Ovary (tissue), 9 donors: ENCODE results near the gene RGS12. TPM values are rescaled to one million over a fixed set of nuclear protein-coding genes. Genes with fewer than 3 reads are reported as not detected.

ENCODE experiments used
- DNase-seq, 5 donors: peaks; one replicate each; pipeline ENCODE4 v3.0.0-alpha.2; 2019 to 2020
- H3K27ac ChIP-seq, 2 donors: fragments of 200-600 bp; one replicate each; pipeline versions ENCODE4 v1.5.1 to v1.8.0; 2019 to 2022
- H3K27me3 ChIP-seq: fragments of 200-600 bp; one replicate; pipeline ENCODE4 v1.8.0; 2022
- H3K36me3 ChIP-seq: fragments of 200-600 bp; sonication (generic); one replicate; pipeline ENCODE4 v1.5.1; 2019
- H3K4me1 ChIP-seq: one replicate; pipeline ENCODE4 v1.8.1; 2013; ENCODE audit warnings: mild to moderate bottlenecking, moderate library complexity; ENCODE audit not compliant: insufficient read depth
- H3K4me3 ChIP-seq: fragments of 200-600 bp; sonication (generic); one replicate; pipeline ENCODE4 v1.5.1; 2017
- H3K9me3 ChIP-seq, 2 donors: fragments of 200-600 bp in 1 of 2; sonication (generic) in 1 of 2; one replicate each; pipeline versions ENCODE4 v1.5.1 to v1.8.1; 2013 to 2019; ENCODE audit warnings: mild to moderate bottlenecking in 1 of 2, moderate library complexity in 1 of 2
- EP300 ChIP-seq: sonication (generic); formaldehyde crosslinking; IDR thresholded peaks from one replicate; pipeline ENCODE4 v1.6.1; 2017; ENCODE audit warnings: antibody characterized with exemption
- POLR2A ChIP-seq: fragments of 450-650 bp; IDR thresholded peaks from one replicate; pipeline ENCODE4 v1.6.1; 2017; ENCODE audit warnings: antibody characterized with exemption, mild to moderate bottlenecking, moderate library complexity
- whole genome bisulfite sequencing, 3 donors: extraction: QIAGEN DNeasy Blood & Tissue Kit in 1 of 3; methylation state at CpG; one replicate each; pipeline versions ENCODE4 v1.1.5 to v1.1.7; 2013 to 2017; 5-methylcytosine and 5-hydroxymethylcytosine counted together
- intact Hi-C, 4 donors: fragments of 100-400 bp; cut with DNase I; formaldehyde crosslinking; loops; one replicate each; pipeline versions ENCODE4 v1.11.0 to v1.15.1; 2022 to 2023
- polyA plus RNA-seq, 2 donors: library from polyadenylated mRNA; stranded (reverse); fragments of 200-250 nt in 1 of 2; fragments of 350-450 nt in 1 of 2; fragmentation: Illumina TruSeq in 1 of 2; extraction: RNeasy Lipid Tissue Mini Kit (QIAGEN cat#74804) in 1 of 2; gene quantifications; one replicate each; pipeline ENCODE4 v1.2.3, GENCODE V29; 2013 to 2014
- total RNA-seq, 7 donors: library from RNA; depleted of rRNA in 2 of 7; stranded (reverse); fragments of >200 nt in 2 of 7; fragmentation: NEBNext Ultra II Directional in 3 of 7; extraction: Animal tissue kit (Norgen Biotek cat#: 25700) in 3 of 7; gene quantifications; one replicate each; pipeline versions ENCODE4 v1.1.0 to v1.2.4, GENCODE V29; 2016 to 2023
- TF ChIP-seq, protein P1 (sequence below), 3 donors: fragments of 450-650 bp in 2 of 3; fragments of 200-600 bp in 1 of 3; IDR thresholded peaks; one replicate each; pipeline versions ENCODE4 v1.5.1 to v1.8.0; 2016 to 2022; ENCODE audit warnings: antibody characterized with exemption in 3 of 3, mild to moderate bottlenecking in 1 of 3
- donor health status: DM: no; HTN: no; CAD: no; lungs with moderate emphysema.
- donor health status: DM: no; HTN: no; CAD: no.
- donor health status: Bipolar disorder and iron deficiency.
- donor health status: DM: yes; HTN: yes; CAD: no.
- donor health status: DM: no; HTN: no; CAD: no.
- donor health status: DM: yes; HTN: yes; CAD: no.

The RGS12 gene
- total and polyA plus RNA-seq, 9 donors, result 11.4 to 50.7 (median 30.9) TPM

DNA sequence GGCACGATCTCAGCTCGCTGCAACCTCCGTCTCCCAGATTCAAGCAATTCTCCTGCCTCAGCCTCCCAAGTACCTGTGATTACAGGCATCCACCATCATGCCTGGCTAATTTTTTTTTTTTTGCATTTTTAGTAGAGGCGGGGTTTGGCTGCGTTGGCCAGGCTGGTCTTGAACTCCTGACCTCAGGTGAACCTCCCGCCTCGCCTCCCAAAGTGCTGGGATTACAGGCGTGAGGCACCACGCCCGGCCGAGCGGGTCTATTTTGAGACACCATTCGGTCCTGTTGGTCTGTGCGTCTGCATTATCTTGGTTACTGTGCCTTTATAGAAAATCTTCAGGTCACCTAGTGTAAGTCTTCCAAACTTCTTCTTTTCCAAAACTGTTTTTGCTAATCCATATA lies 21.7 kb upstream of the RGS12 start:
- Histone ChIP-seq H3K36me3 (no peaks in the 10 kb centered on the region), H3K27ac (no peak overlapping the region), H3K4me1 (no peaks in the 10 kb centered on the region), H3K4me3 (no peak overlapping the region), H3K27me3 (no peaks in the 10 kb centered on the region), H3K9me3 (no peaks in the 10 kb centered on the region)
- TF ChIP-seq, protein P1, sequence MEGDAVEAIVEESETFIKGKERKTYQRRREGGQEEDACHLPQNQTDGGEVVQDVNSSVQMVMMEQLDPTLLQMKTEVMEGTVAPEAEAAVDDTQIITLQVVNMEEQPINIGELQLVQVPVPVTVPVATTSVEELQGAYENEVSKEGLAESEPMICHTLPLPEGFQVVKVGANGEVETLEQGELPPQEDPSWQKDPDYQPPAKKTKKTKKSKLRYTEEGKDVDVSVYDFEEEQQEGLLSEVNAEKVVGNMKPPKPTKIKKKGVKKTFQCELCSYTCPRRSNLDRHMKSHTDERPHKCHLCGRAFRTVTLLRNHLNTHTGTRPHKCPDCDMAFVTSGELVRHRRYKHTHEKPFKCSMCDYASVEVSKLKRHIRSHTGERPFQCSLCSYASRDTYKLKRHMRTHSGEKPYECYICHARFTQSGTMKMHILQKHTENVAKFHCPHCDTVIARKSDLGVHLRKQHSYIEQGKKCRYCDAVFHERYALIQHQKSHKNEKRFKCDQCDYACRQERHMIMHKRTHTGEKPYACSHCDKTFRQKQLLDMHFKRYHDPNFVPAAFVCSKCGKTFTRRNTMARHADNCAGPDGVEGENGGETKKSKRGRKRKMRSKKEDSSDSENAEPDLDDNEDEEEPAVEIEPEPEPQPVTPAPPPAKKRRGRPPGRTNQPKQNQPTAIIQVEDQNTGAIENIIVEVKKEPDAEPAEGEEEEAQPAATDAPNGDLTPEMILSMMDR (IDR thresholded peaks at IDR 0.05), result no peak
- no peak for DNase-seq
- 78 to 91% (median 86%) methylated on average over 14 of the region's 14 CpGs for WGBS, 3 donors
- intact Hi-C loops, result no loop called here

DNA sequence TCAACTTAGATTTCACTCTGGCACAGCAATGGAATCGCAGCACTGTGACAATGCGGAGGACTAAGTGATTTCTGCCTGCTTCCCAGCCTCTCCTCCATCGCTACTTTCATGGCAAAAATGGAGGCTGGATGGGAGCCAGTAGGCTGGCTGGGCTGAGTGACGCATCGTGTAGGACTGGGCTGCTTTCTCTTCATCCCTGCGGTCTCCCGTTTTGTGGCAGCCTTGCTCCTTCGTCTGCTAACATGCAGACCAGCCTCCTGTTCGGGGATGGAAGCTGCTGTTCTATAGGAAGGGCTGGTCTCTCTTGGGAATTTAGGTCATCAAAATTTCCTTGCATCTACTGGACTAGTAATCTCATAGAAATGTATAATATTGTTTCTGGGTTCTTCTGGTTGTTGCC lies 15.8 kb upstream of the RGS12 start:
- 83 to 88% (median 84%) methylated on average over 9 of the region's 9 CpGs for WGBS, 3 donors
- Histone ChIP-seq H3K9me3 (no peaks in the 10 kb centered on the region), H3K27ac (no peak overlapping the region), H3K4me1 (no peaks in the 10 kb centered on the region), H3K4me3 (no peak overlapping the region), H3K27me3 (no peaks in the 10 kb centered on the region), H3K36me3 (no peaks in the 10 kb centered on the region)
- TF ChIP-seq, protein P1 (IDR thresholded peaks at IDR 0.05), result no peak
- TF ChIP-seq POLR2A (no peak), EP300 (no peak)
- no peak for DNase-seq
- intact Hi-C loops, result no loop called here

DNA sequence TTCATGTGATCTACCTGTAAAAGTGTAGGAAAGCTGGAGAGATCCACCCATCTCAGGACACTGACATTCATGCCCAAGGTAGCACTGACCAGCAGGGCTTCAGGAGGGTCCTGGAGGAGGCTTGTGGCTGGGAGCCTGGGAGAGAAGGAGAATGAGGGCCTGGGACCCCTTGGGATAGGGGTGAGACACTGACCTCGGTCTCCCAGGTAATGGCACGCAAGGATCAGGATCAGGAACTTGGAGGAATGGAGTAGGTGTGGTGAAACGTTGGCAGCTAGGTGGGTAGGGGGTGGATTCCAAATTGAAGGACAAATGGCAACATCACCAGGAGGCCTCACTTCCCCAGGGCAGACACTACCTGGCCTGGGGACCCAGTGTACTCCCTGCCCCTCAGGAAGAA lies 12.4 kb upstream of the RGS12 start:
- WGBS, 3 donors, result 82 to 90% (median 84%) methylated on average over 3 of the region's 3 CpGs
- TF ChIP-seq POLR2A, result no peak
- TF ChIP-seq, protein P1 (IDR thresholded peaks at IDR 0.05), result no peak
- TF ChIP-seq EP300, result no peak

DNA sequence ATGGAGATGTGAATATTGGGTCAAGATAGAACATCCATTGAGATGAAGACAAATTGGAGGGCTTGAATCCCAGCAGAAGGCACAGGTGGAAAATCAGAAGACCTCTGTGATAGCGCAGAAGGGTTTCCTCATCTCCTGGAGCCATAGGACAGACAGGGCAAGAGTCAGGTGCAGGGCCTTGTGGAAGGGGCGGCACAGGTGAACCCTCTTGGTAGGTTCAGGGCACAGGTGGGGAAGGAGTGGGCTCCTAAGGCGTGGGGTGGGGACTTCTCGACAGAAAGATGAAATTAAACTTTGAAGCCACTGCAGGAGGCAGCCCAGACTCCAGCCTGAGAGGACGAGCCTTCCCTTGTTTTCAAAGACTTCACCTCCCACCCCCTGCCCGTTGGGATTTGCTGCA lies 9.3 kb upstream of the RGS12 start:
- no peaks in the 10 kb centered on the region for H3K36me3 ChIP-seq
- H3K4me3 ChIP-seq, result no peak overlapping the region
- whole genome bisulfite sequencing, 3 donors, result 63 to 73% (median 64%) methylated on average over 6 of the region's 6 CpGs
- no peaks in the 10 kb centered on the region for H3K9me3 ChIP-seq
- H3K27me3 ChIP-seq, result no peaks in the 10 kb centered on the region
- DNase-seq, result no peak
- TF ChIP-seq, protein P1 (IDR thresholded peaks at IDR 0.05), result no peak
- no peak for TF ChIP-seq EP300
- no peak for TF ChIP-seq POLR2A
- intact Hi-C loops, result no loop called here
- peaks cover 2% of the 10 kb centered on the region for H3K4me1 ChIP-seq
- H3K27ac ChIP-seq, result no peak overlapping the region

More for the DNA sequence above, 12.4 kb upstream of the RGS12 start:
- DNase-seq, result no peak
- no peaks in the 10 kb centered on the region for H3K4me1 ChIP-seq
- no peaks in the 10 kb centered on the region for H3K27me3 ChIP-seq
- H3K36me3 ChIP-seq, result no peaks in the 10 kb centered on the region
- H3K4me3 ChIP-seq, result no peak overlapping the region
- intact Hi-C loops, result no loop called here
- no peak overlapping the region for H3K27ac ChIP-seq
- no peaks in the 10 kb centered on the region for H3K9me3 ChIP-seq

DNA sequence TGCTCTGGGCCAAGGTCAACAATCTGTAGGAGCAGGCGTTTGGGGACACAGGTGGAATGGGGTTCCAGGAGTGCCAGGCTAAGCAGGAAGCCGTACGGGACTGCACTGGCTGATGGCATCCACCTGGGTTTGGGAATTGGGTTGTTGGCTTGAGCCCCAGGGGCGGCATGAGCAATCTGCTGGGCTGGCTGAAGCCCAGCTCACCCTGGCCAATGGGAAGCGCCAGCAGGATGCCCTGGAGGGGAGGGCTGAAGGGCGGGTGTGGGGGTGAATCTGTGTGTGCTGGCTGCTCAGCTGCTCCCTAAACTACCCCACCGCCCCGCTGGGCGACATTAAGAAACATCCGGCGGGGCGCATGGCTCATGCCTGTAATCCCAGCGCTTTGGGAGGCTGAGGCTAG lies 8.9 kb upstream of the RGS12 start:
- DNase-seq, result peak in 1 of 5 donors; percentile 19
- Histone ChIP-seq H3K4me1 (peaks cover 2% of the 10 kb centered on the region), H3K4me3 (no peak overlapping the region), H3K36me3 (no peaks in the 10 kb centered on the region), H3K27ac (no peak overlapping the region), H3K27me3 (no peaks in the 10 kb centered on the region), H3K9me3 (no peaks in the 10 kb centered on the region)
- WGBS, 3 donors, result 49 to 57% (median 56%) methylated on average over 13 of the region's 13 CpGs
- no peak for TF ChIP-seq EP300
- TF ChIP-seq POLR2A, result no peak
- TF ChIP-seq, protein P1 (IDR thresholded peaks at IDR 0.05), result no peak
- intact Hi-C loops, result no loop called here
